HepG2 (cell line): ENCODE data around the gene HLA-DMB. TPM values are rescaled to one million over a fixed set of nuclear protein-coding genes. Genes with fewer than 3 reads are reported as not detected.

Experiments
- ATAC-seq: fragments of 200-7000 bp; cut with Tn5 transposase; 3 replicates; pipeline ENCODE4 v1.9.1; 2020; ENCODE audit warnings: mild to moderate bottlenecking, moderate library complexity
- BruUV-seq: library from RNA; stranded (reverse); fragments of 400-500 nt; replicated peaks from 2 replicates; lab custom pipeline; 2021; lab: Mats Ljungman, UMichigan
- CTCF ChIA-PET: fragments of 300-600 bp; formaldehyde crosslinking; extraction: SDS; loops from one replicate; lab custom pipeline; 2021; ENCODE audit warnings: low total read pairs, inconsistent platforms, low intra/inter-chr PET ratio; lab: Yijun Ruan, JAX
- POLR2A ChIA-PET: fragments of 350-600 bp; sonication (Branson Sonifier 250); formaldehyde crosslinking; loops from one replicate; lab custom pipeline; 2020; ENCODE audit warnings: antibody characterized with exemption, inconsistent platforms; lab: Yijun Ruan, JAX
- DNase-seq: peaks from one replicate; pipeline ENCODE4 v3.0.0-alpha.2; 2015; ENCODE audit warnings: low spot score
- FAIRE-seq: peaks from 3 replicates; lab custom pipeline; 2011; peaks lifted over from hg19 to GRCh38; lab: Jason Lieb, UNC
- H2AFZ ChIP-seq: one replicate; pipeline ENCODE4 v1.6.1; 2011; ENCODE audit warnings: low read length, inconsistent platforms
- H3K27ac ChIP-seq: fragments of 300-600 bp; 3 replicates; pipeline ENCODE4 v1.8.0; 2011; ENCODE audit warnings: mixed run types, mild to moderate bottlenecking, mixed read lengths, low read length, inconsistent platforms; ENCODE audit not compliant: insufficient read depth; ENCODE audit errors: extremely low read length
- H3K27me3 ChIP-seq, 2 experiments: fragments of 200-600 bp in 1 of 2; 2 replicates in 1 of 2; 3 replicates in 1 of 2; pipeline versions ENCODE4 v1.6.0 to v1.8.0; 2011; ENCODE audit warnings: low read length in 2 of 2, mild to moderate bottlenecking in 2 of 2, moderate library complexity in 2 of 2, inconsistent platforms in 1 of 2; ENCODE audit not compliant: insufficient read depth in 2 of 2, control insufficient read depth in 1 of 2
- H3K36me3 ChIP-seq, 2 experiments: fragments of 200-600 bp in 1 of 2; replicated peaks in 1 of 2; 2 replicates in 1 of 2; 3 replicates in 1 of 2; pipeline versions ENCODE4 v1.5.1 to v1.8.0; 2011; ENCODE audit warnings: low read length in 2 of 2, inconsistent platforms in 1 of 2; ENCODE audit not compliant: insufficient read depth in 2 of 2, control insufficient read depth in 1 of 2
- H3K4me1 ChIP-seq: 2 replicates; pipeline ENCODE4 v1.5.1; 2012; ENCODE audit warnings: low read length, inconsistent platforms; ENCODE audit not compliant: insufficient read depth
- H3K4me2 ChIP-seq: 2 replicates; pipeline ENCODE4 v1.6.0; 2011; ENCODE audit warnings: low read depth, low read length, inconsistent platforms
- H3K4me3 ChIP-seq, 3 experiments: fragments of 200-600 bp in 1 of 3; sonication (generic), shearing (Covaris generic) in 1 of 3; replicated peaks in 1 of 3; 2 replicates each; pipeline ENCODE4 v1.5.1; 2011 to 2016; ENCODE audit warnings: low read length in 3 of 3, inconsistent platforms in 2 of 3, low read depth in 2 of 3, mild to moderate bottlenecking in 2 of 3, control low read depth in 1 of 3, mixed read lengths in 1 of 3; ENCODE audit not compliant: insufficient read depth in 1 of 3
- H3K79me2 ChIP-seq: one replicate; pipeline ENCODE4 v1.6.1; 2011; ENCODE audit warnings: low read length, inconsistent platforms; ENCODE audit not compliant: insufficient read depth
- H3K9ac ChIP-seq: 2 replicates; pipeline ENCODE4 v1.6.0; 2011; ENCODE audit warnings: mild to moderate bottlenecking, low read depth, low read length, inconsistent platforms; ENCODE audit not compliant: insufficient read depth
- H3K9me3 ChIP-seq: 2 replicates; pipeline ENCODE4 v1.5.1; 2012; ENCODE audit warnings: mild to moderate bottlenecking, low read length
- H4K20me1 ChIP-seq: 2 replicates; pipeline ENCODE4 v1.6.0; 2011; ENCODE audit warnings: inconsistent platforms, mild to moderate bottlenecking, low read length, moderate library complexity; ENCODE audit not compliant: insufficient read depth
- ATF7-NPFF ChIP-seq: sonication (generic); formaldehyde crosslinking; IDR thresholded peaks from 2 replicates; pipeline ENCODE4 v1.8.1; 2023; ENCODE audit warnings: mild to moderate bottlenecking, low read depth, missing genetic modification reagents, moderate library complexity
- FOXA3 ChIP-seq: IDR thresholded peaks from 2 replicates; pipeline ENCODE4 v1.6.1; 2016; ENCODE audit warnings: missing genetic modification reagents, missing compliant biosample characterization
- IKZF1 ChIP-seq: fragments of 450-650 bp; IDR thresholded peaks from 2 replicates; pipeline ENCODE4 v1.7.1; 2016
- KLF13 ChIP-seq: sonication (generic); formaldehyde crosslinking; IDR thresholded peaks from 2 replicates; pipeline ENCODE4 v1.4.0; 2020; ENCODE audit warnings: mild to moderate bottlenecking, missing genetic modification reagents
- MIER2 ChIP-seq: IDR thresholded peaks from 2 replicates; pipeline ENCODE4 v1.6.1; 2016; ENCODE audit warnings: missing biosample characterization, missing genetic modification reagents
- NKX3-1 ChIP-seq: sonication (generic); formaldehyde crosslinking; IDR thresholded peaks from 2 replicates; pipeline ENCODE4 v1.5.0; 2020; ENCODE audit warnings: missing genetic modification reagents
- PPARG ChIP-seq: conservative IDR thresholded peaks from 2 replicates; pipeline ENCODE4 v1.6.1; 2016; ENCODE audit warnings: missing biosample characterization, missing genetic modification reagents
- RFXANK ChIP-seq: IDR thresholded peaks from 2 replicates; pipeline ENCODE4 v1.6.1; 2016
- SNAI1 ChIP-seq: sonication (generic); formaldehyde crosslinking; IDR thresholded peaks from 2 replicates; pipeline ENCODE4 v1.5.0; 2020; ENCODE audit warnings: mild to moderate bottlenecking, missing genetic modification reagents, borderline replicate concordance
- SOX6 ChIP-seq, 2 experiments: fragments of 450-650 bp in 1 of 2; sonication (generic) in 1 of 2; formaldehyde crosslinking in 1 of 2; IDR thresholded peaks; 2 replicates each; pipeline versions ENCODE4 v1.4.0 to v1.6.1; 2017 to 2020; ENCODE audit warnings: antibody characterized with exemption in 1 of 2, mild to moderate bottlenecking in 1 of 2, missing genetic modification reagents in 1 of 2
- SPEN ChIP-seq: sonication (generic); formaldehyde crosslinking; IDR thresholded peaks from 2 replicates; pipeline ENCODE4 v1.5.1; 2020; ENCODE audit warnings: low read depth, mild to moderate bottlenecking, missing genetic modification reagents
- SRSF4 ChIP-seq: fragments of 200-400 bp; formaldehyde crosslinking; IDR thresholded peaks from one replicate; pipeline ENCODE4 v1.6.1; 2018; ENCODE audit warnings: mild to moderate bottlenecking, low read depth, low read length, moderate library complexity; ENCODE audit not compliant: poor library complexity, severe bottlenecking
- ZC3H13 ChIP-seq: sonication (generic); formaldehyde crosslinking; IDR thresholded peaks from 2 replicates; pipeline ENCODE4 v1.8.1; 2023; ENCODE audit warnings: mild to moderate bottlenecking, missing genetic modification reagents, moderate library complexity
- ZNF282 ChIP-seq: fragments of 450-650 bp; IDR thresholded peaks from 2 replicates; pipeline ENCODE4 v1.6.1; 2018; ENCODE audit not compliant: partially characterized antibody
- ZNF605 ChIP-seq: sonication (generic); formaldehyde crosslinking; IDR thresholded peaks from 2 replicates; pipeline ENCODE4 v1.8.0; 2022; ENCODE audit warnings: mild to moderate bottlenecking, missing genetic modification reagents
- ZNF615 ChIP-seq: sonication (generic); formaldehyde crosslinking; IDR thresholded peaks from 2 replicates; pipeline ENCODE4 v1.5.0; 2020; ENCODE audit warnings: mild to moderate bottlenecking, missing genetic modification reagents, borderline replicate concordance
- ZNF660 ChIP-seq: sonication (generic); formaldehyde crosslinking; IDR thresholded peaks from 2 replicates; pipeline ENCODE4 v1.5.1; 2020; ENCODE audit warnings: mild to moderate bottlenecking, low read depth, missing genetic modification reagents, borderline replicate concordance
- ZNF687 ChIP-seq: sonication (generic); formaldehyde crosslinking; IDR thresholded peaks from 2 replicates; pipeline ENCODE4 v1.5.1; 2020; ENCODE audit warnings: mild to moderate bottlenecking, missing genetic modification reagents, moderate library complexity
- ZNF773 ChIP-seq: sonication (generic); formaldehyde crosslinking; IDR thresholded peaks from 2 replicates; pipeline ENCODE4 v1.4.0; 2020; ENCODE audit warnings: missing genetic modification reagents, borderline replicate concordance
- WGBS: methylation state at CpG from one replicate; pipeline ENCODE4 v1.1.6; 2017; ENCODE audit warnings: low lambda C conversion rate; 5-methylcytosine and 5-hydroxymethylcytosine counted together
- in situ Hi-C: cut with HindIII; loops from 2 replicates; pipeline ENCODE4 v1.10.0; 2017; ENCODE audit warnings: low pct_unique_long_range_greater_than_20kb; ENCODE audit not compliant: extremely low pct_ligation_motif_present
- intact Hi-C: fragments of 100-400 bp; cut with micrococcal nuclease; formaldehyde crosslinking; loops from one replicate; pipeline ENCODE4 v1.10.0; 2022; ENCODE audit not compliant: unreplicated experiment
- polyA plus RNA-seq, 8 experiments: library from polyadenylated mRNA; depleted of rRNA in 3 of 8; stranded (reverse) in 7 of 8; unstranded in 1 of 8; fragments of >200 nt; fragmentation: Illumina TruSeq in 4 of 8; extraction: Trizol in 4 of 8; gene quantifications; 2 replicates each; pipeline versions ENCODE4 v1.2.1 to v1.2.3, GENCODE V29; 2011 to 2016; ENCODE audit warnings: low read depth in 4 of 8, missing spikeins in 1 of 8, mixed read lengths in 1 of 8; ENCODE audit not compliant: insufficient read depth in 1 of 8
- total RNA-seq, 5 experiments: library from RNA; depleted of rRNA; stranded (reverse); fragments of >200 nt; fragmentation: Illumina TruSeq; extraction: Trizol; gene quantifications; 2 replicates each; pipeline ENCODE4 v1.2.3, GENCODE V29; 2016; ENCODE audit warnings: low read depth in 1 of 5
- TF ChIP-seq, protein P1 (sequence below): sonication (generic); formaldehyde crosslinking; IDR thresholded peaks from 2 replicates; pipeline ENCODE4 v1.4.0; 2020; ENCODE audit warnings: missing genetic modification reagents

HLA-DMB gene
- total and polyA plus RNA-seq, 2 of the 13 experiments (the other 11 are each of a cell fraction or from before 2014, with no cell fraction given): not detected

DNA sequence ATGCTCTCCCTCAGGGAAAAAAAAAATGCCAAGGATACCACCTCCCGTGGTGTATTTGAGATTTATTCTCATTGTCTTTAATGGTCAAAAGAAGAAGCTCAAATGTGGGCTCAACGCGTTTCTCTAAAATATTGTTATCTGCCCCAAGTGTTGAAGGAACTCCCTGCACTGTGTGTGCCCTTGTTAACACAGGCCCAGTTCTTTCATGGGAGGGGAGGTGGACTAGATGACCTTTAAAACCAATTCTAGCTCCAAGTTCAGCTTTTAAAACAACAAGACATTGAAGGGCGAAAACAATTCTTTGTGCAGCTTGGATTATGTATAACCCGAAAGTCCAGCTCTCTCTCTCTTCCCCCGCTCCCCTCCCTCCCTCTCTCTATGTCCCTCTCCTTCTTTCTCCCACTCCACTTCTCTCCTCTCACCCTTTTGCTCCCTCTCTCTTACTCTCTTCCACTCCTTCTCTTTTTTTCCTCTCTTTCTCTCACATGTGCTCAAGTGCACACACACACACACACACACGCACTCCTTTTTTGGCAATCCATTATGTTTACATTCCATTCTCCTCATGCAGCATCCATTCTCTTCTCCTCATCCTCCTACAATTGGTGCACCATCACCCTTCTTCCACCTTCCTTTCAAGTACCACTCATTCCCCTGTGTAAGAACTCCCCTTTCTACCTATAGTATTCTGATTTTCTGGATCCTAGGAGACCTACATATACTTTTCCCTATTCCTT, 8.5 kb downstream of the HLA-DMB start:
- intact Hi-C loops: loop anchor here (2.0 to 5.0 kb wide), 2 partner anchors 15 to 40 kb away; no protein-coding TSS in a partner anchor
- Histone ChIP-seq H3K4me2 (no peak overlapping the region), H4K20me1 (no peaks in the 10 kb centered on the region), H3K9me3 (no peaks in the 10 kb centered on the region), H3K4me3 (no peak overlapping the region), H3K27me3 (peaks cover 2 to 23% of the 10 kb centered on the region in 2 experiments; a peak in 3 of 5 replicates), H3K27ac (no peak overlapping the region), H3K79me2 (no peaks in the 10 kb centered on the region), H3K9ac (no peak overlapping the region), H3K36me3 (no peaks in the 10 kb centered on the region), H3K4me1 (peaks cover 16% of the 10 kb centered on the region), H2AFZ (no peak overlapping the region)
- ChIA-PET CTCF (interaction anchor here (3.6 to 6.2 kb wide), 2 partner anchors 15 to 52 kb away, joined by 27 to 103 read pairs; no protein-coding TSS in a partner anchor), POLR2A (no interaction called here)
- WGBS: 12% methylated on average over 7 of the region's 7 CpGs
- peak; percentile 72 for ATAC-seq
- in situ Hi-C loops: no loop called here
- no TSS peak for BruUV-seq
- FAIRE-seq: no peak
- no peak for DNase-seq
- TF ChIP-seq FOXA3 (no peak), ZNF615 (CRISPR knock-in tag) (no peak), MIER2 (no peak), SNAI1 (CRISPR knock-in tag) (no peak), ZNF282 (peak; percentile 34), IKZF1 (0 out of 2 replicates have a peak, but pooled peaks have one; percentile 52), PPARG (CRISPR knock-in tag) (no peak), ZNF773 (CRISPR knock-in tag) (no peak), ATF7-NPFF (CRISPR knock-in tag) (no peak), ZNF687 (CRISPR knock-in tag) (no peak), SOX6 (IDR thresholded peaks at IDR 0.05) (no peak), SOX6 (CRISPR knock-in tag; IDR thresholded peaks at IDR 0.05) (0 out of 2 replicates have a peak, but pooled peaks have one; percentile 61), ZC3H13 (CRISPR knock-in tag) (no peak), NKX3-1 (CRISPR knock-in tag) (no peak), SRSF4 (no peak), ZNF605 (CRISPR knock-in tag) (no peak), SPEN (CRISPR knock-in tag) (no peak), ZNF660 (CRISPR knock-in tag) (no peak), RFXANK (no peak), KLF13 (CRISPR knock-in tag) (no peak)
- TF ChIP-seq, protein P1, sequence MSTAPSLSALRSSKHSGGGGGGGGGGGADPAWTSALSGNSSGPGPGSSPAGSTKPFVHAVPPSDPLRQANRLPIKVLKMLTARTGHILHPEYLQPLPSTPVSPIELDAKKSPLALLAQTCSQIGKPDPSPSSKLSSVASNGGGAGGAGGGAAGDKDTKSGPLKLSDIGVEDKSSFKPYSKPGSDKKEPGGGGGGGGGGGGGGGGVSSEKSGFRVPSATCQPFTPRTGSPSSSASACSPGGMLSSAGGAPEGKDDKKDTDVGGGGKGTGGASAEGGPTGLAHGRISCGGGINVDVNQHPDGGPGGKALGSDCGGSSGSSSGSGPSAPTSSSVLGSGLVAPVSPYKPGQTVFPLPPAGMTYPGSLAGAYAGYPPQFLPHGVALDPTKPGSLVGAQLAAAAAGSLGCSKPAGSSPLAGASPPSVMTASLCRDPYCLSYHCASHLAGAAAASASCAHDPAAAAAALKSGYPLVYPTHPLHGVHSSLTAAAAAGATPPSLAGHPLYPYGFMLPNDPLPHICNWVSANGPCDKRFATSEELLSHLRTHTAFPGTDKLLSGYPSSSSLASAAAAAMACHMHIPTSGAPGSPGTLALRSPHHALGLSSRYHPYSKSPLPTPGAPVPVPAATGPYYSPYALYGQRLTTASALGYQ (CRISPR knock-in tag): no peak
